GM19467 (cell line): Measurements from ENCODE around the gene NACAD.

ENCODE experiments used
- ATAC-seq: cut with Tn5 transposase; IDR thresholded peaks from one replicate; pipeline ENCODE4 v1.9.1; 2021; ENCODE audit warnings: mild to moderate bottlenecking, moderate library complexity; ENCODE audit not compliant: unreplicated experiment

Gene NACAD

GRCh38 chr7:45088821-45089340 lies at the start of gene NACAD:
Gene NACAD (minus strand): TSS chr7:45088969. CDS start chr7:45088894, 75 bp downstream.
- no peak for ATAC-seq

- ATAC-seq: peak; percentile 75
Observed at GRCh38 chr7:45136106-45137060, 47.6 kb upstream of the NACAD start.

GRCh38 chr7:45133877-45134276 lies 45.1 kb upstream of the NACAD start:
- ATAC-seq: no peak

GRCh38 chr7:45133352-45133751 lies 44.6 kb upstream of the NACAD start:
- ATAC-seq: no peak

GRCh38 chr7:45132708-45133320 lies 44.0 kb upstream of the NACAD start:
- no peak for ATAC-seq

GRCh38 chr7:45131891-45132290 lies 43.1 kb upstream of the NACAD start:
- ATAC-seq: no peak

- no peak for ATAC-seq
Observed at GRCh38 chr7:45130910-45131309, 42.1 kb upstream of the NACAD start.

GRCh38 chr7:45129906-45130305 lies 41.1 kb upstream of the NACAD start:
- ATAC-seq: no peak

GRCh38 chr7:45129181-45129800 lies 40.5 kb upstream of the NACAD start:
- no peak for ATAC-seq

- ATAC-seq: no peak
Observed at GRCh38 chr7:45126920-45127319, 38.2 kb upstream of the NACAD start.

- no peak for ATAC-seq
Observed at GRCh38 chr7:45126201-45126600, 37.4 kb upstream of the NACAD start.

GRCh38 chr7:45125193-45125904 lies 36.6 kb upstream of the NACAD start:
- no peak for ATAC-seq

GRCh38 chr7:45123913-45124710 lies 35.3 kb upstream of the NACAD start:
- ATAC-seq: no peak

GRCh38 chr7:45122975-45123860 lies 34.4 kb upstream of the NACAD start:
- ATAC-seq: no peak

GRCh38 chr7:45119550-45119949 lies 30.8 kb upstream of the NACAD start:
- no peak for ATAC-seq

GRCh38 chr7:45118889-45119331 lies 30.1 kb upstream of the NACAD start:
- no peak for ATAC-seq

GRCh38 chr7:45118292-45118691 lies 29.5 kb upstream of the NACAD start:
- no peak for ATAC-seq

GRCh38 chr7:45117582-45117981 lies 28.8 kb upstream of the NACAD start:
- ATAC-seq: no peak

GRCh38 chr7:45116048-45116447 lies 27.3 kb upstream of the NACAD start:
- no peak for ATAC-seq
